Esophagus muscularis mucosa (tissue), 3 donors: ENCODE measurements around the gene CKB.

ENCODE experiments used
- CTCF ChIP-seq, 3 experiments: fragments of 200-600 bp in 2 of 3; fragments of 450-650 bp in 1 of 3; sonication (generic) in 2 of 3; IDR thresholded peaks; one replicate each; pipeline ENCODE4 v1.5.1; 2017 to 2019; ENCODE audit warnings: antibody characterized with exemption in 3 of 3, mild to moderate bottlenecking in 2 of 3, moderate library complexity in 1 of 3
- POLR2A ChIP-seq: fragments of 450-650 bp; IDR thresholded peaks from one replicate; pipeline ENCODE4 v1.6.1; 2017; ENCODE audit warnings: antibody characterized with exemption, moderate library complexity, mild to moderate bottlenecking, low read depth
- POLR2AphosphoS5 ChIP-seq, 2 donors: sonication (generic); formaldehyde crosslinking; IDR thresholded peaks; one replicate each; pipeline ENCODE4 v1.6.1; 2017; ENCODE audit warnings: antibody characterized with exemption in 2 of 2

DNA sequence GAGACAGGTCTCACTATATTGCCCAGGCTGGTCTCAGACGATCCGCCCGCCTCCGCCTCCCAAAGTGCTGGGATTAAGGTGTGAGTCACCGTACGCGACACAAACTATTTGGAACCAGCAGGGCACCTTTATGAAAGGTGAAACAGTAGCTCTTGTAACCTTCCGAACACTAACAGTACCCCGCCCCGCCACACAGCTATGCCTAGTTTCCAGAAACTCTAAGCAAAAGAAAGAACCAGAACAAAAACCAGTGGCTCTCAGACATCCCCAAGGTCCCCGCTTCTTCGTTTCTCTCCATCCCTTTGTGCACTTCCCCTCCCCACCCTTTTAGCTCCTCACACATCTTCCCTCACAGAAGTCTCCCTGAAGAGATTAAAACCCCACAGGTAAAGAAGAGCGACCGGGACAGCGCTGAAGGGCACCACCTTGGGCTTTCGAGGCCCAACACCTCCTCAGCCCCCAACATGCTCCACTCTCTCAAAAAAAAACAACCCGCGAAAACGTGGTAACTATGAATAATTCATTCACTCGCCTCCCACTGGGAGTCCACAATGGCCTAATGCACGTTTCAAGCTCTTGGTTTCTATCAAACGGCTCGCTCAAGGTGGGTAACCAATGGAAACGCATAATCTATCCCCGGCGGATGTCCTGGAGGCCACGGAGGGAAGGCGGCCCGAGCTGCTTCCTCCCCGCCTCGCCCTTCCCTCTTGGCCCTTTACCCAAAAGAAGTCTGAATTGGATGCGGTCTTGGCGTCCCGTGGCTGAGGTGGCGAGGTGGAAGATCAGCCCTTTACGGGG, 39.0 kb upstream of the CKB start:
- TF ChIP-seq POLR2AphosphoS5 (IDR thresholded peaks at IDR 0.05) (peak in 1 of 2 donors; percentile 26), CTCF (IDR thresholded peaks at IDR 0.05) (no peak), POLR2A (no peak)
